ENCODE results near the gene JADE1. TPM values are rescaled to one million over a fixed set of nuclear protein-coding genes. Genes with fewer than 3 reads are reported as not detected.

JADE1 gene
- total and polyA plus RNA-seq, 9 of the 15 experiments (the other 6 are each of a cell fraction or from before 2014, with no cell fraction given): 8.3 to 37.9 (median 24.4) TPM

GRCh38 chr4:128796934-128797333 lies 12.6 kb upstream of the JADE1 start:
- no peak overlapping the region for H3K4me2 ChIP-seq (ENCODE audit: insufficient read depth, low read length)
- DNase-seq (ENCODE audit: extremely low read depth in 1 of 4, low spot score in 3 of 4) (no peak), ATAC-seq (no peak), FAIRE-seq (no peak)
- WGBS (ENCODE audit: insufficient coverage, low coverage, missing lambda C conversion rate): 17% methylated on average over 3 of the region's 3 CpGs
- ChIA-PET POLR2A (no interaction called here), CTCF (ENCODE audit: low intra/inter-chr PET ratio) (no interaction called here)
- no peaks in the 10 kb centered on the region for H3K9me3 ChIP-seq (replicated peaks; ENCODE audit: control insufficient read depth, insufficient read depth, low read depth, low read length)
- no peak overlapping the region for H2AFZ ChIP-seq (ENCODE audit: low read depth, low read length)
- intact Hi-C loops (cut with micrococcal nuclease): no loop called here
- H3K79me2 ChIP-seq (ENCODE audit: control insufficient read depth, insufficient read depth, low read length): no peaks in the 10 kb centered on the region
- H3K9me1 ChIP-seq (ENCODE audit: control insufficient read depth, insufficient read depth, low read length): no peaks in the 10 kb centered on the region
- H4K20me1 ChIP-seq (replicated peaks; ENCODE audit: control insufficient read depth, insufficient read depth, low read length): no peaks in the 10 kb centered on the region
- no peaks in the 10 kb centered on the region for H3K4me1 ChIP-seq (replicated peaks in 1 of 2; ENCODE audit: control insufficient read depth in 2 of 2, insufficient read depth in 2 of 2, low read length in 2 of 2)
- in situ Hi-C loops (cut with MboI): no loop called here
- no peak overlapping the region for H3K27ac ChIP-seq (ENCODE audit: extremely low read depth, low read depth, low read length)
- H3K9ac ChIP-seq (ENCODE audit: insufficient read depth in 1 of 2, low read depth in 2 of 2, low read length in 2 of 2): no peak overlapping the region
- no peak overlapping the region for H3K4me3 ChIP-seq
- no peaks in the 10 kb centered on the region for H3K36me3 ChIP-seq (ENCODE audit: control insufficient read depth, insufficient read depth, low read length)
- BruUV-seq (replicated peaks): no TSS peak
- H3K27me3 ChIP-seq (ENCODE audit: control insufficient read depth in 2 of 2, insufficient read depth in 2 of 2, low read length in 2 of 2): no peaks in the 10 kb centered on the region
- TF ChIP-seq IRF1 (CRISPR knock-in tag; IDR thresholded peaks at IDR 0.05; ENCODE audit: borderline replicate concordance) (no peak), FOXM1 (IDR thresholded peaks at IDR 0.05; ENCODE audit: low read depth) (no peak), FOXM1 (CRISPR knock-in tag; IDR thresholded peaks at IDR 0.05; ENCODE audit: low read depth) (no peak), HDAC1 (IDR thresholded peaks at IDR 0.05) (no peak), NCOA6 (IDR thresholded peaks at IDR 0.05) (no peak), RBM22 (IDR thresholded peaks at IDR 0.05; ENCODE audit: low read depth, low read length, poor library complexity, severe bottlenecking) (no peak), HOXB6 (CRISPR knock-in tag; IDR thresholded peaks at IDR 0.05; ENCODE audit: borderline replicate concordance) (no peak), TRIM24 (IDR thresholded peaks at IDR 0.05) (no peak), POLR2G (IDR thresholded peaks at IDR 0.05; ENCODE audit: low read depth, low read length) (no peak), BACH1 (tag; IDR thresholded peaks at IDR 0.05) (no peak), HLTF (IDR thresholded peaks at IDR 0.05) (no peak), ZNF316 (IDR thresholded peaks at IDR 0.05) (no peak)
- TF ChIP-seq, protein P1, sequence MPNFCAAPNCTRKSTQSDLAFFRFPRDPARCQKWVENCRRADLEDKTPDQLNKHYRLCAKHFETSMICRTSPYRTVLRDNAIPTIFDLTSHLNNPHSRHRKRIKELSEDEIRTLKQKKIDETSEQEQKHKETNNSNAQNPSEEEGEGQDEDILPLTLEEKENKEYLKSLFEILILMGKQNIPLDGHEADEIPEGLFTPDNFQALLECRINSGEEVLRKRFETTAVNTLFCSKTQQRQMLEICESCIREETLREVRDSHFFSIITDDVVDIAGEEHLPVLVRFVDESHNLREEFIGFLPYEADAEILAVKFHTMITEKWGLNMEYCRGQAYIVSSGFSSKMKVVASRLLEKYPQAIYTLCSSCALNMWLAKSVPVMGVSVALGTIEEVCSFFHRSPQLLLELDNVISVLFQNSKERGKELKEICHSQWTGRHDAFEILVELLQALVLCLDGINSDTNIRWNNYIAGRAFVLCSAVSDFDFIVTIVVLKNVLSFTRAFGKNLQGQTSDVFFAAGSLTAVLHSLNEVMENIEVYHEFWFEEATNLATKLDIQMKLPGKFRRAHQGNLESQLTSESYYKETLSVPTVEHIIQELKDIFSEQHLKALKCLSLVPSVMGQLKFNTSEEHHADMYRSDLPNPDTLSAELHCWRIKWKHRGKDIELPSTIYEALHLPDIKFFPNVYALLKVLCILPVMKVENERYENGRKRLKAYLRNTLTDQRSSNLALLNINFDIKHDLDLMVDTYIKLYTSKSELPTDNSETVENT (CRISPR knock-in tag; IDR thresholded peaks at IDR 0.05): no peak

All from K562 (cell line).